Thoracic aorta (tissue), 2 donors: ENCODE measurements around the gene STIM2. TPM values are rescaled to one million over a fixed set of nuclear protein-coding genes. Genes with fewer than 3 reads are reported as not detected.

Experiments used
- ATAC-seq: fragments of 150-250 bp; one replicate; pipeline ENCODE4 v1.8.0; 2017; ENCODE audit warnings: low read depth; ENCODE audit not compliant: insufficient number of reproducible peaks, low FRiP score
- DNase-seq: peaks from one replicate; pipeline ENCODE4 v3.0.0-alpha.2; 2020; ENCODE audit warnings: low spot score
- H3K27ac ChIP-seq, 2 donors: fragments of 200-600 bp; sonication (generic); 1 replicate in 1 of 2; 2 replicates in 1 of 2; pipeline ENCODE4 v1.5.1; 2016; ENCODE audit warnings: mild to moderate bottlenecking in 2 of 2, moderate library complexity in 2 of 2
- H3K27me3 ChIP-seq: fragments of 200-600 bp; sonication (generic); replicated peaks from 2 replicates; pipeline ENCODE4 v1.6.0; 2016; ENCODE audit warnings: mild to moderate bottlenecking; ENCODE audit not compliant: insufficient read depth
- H3K36me3 ChIP-seq: fragments of 200-600 bp; sonication (generic); one replicate; pipeline ENCODE4 v1.5.1; 2016
- H3K4me1 ChIP-seq, 2 donors: fragments of 200-600 bp; sonication (generic); 1 replicate in 1 of 2; 2 replicates in 1 of 2; pipeline versions ENCODE4 v1.5.1 to v1.6.0; 2016; ENCODE audit warnings: low read depth in 2 of 2, mild to moderate bottlenecking in 1 of 2; ENCODE audit not compliant: control insufficient read depth in 1 of 2
- H3K4me3 ChIP-seq: fragments of 200-600 bp; sonication (generic); 2 replicates; pipeline ENCODE4 v1.5.1; 2016; ENCODE audit warnings: mild to moderate bottlenecking
- H3K9me3 ChIP-seq: fragments of 200-600 bp; sonication (generic); 2 replicates; pipeline ENCODE4 v1.5.1; 2016
- CTCF ChIP-seq: fragments of 200-600 bp; sonication (generic); IDR thresholded peaks from one replicate; pipeline ENCODE4 v1.5.1; 2019; ENCODE audit warnings: antibody characterized with exemption
- total RNA-seq, 2 donors: library from RNA; depleted of rRNA; stranded (reverse); fragments of >200 nt; gene quantifications; one replicate each; pipeline versions ENCODE4 v1.1.0 to v1.2.3, GENCODE V29; 2016

The STIM2 gene
- total RNA-seq, 2 donors from 2014 or later = 14.3 to 53.3 TPM

DNA sequence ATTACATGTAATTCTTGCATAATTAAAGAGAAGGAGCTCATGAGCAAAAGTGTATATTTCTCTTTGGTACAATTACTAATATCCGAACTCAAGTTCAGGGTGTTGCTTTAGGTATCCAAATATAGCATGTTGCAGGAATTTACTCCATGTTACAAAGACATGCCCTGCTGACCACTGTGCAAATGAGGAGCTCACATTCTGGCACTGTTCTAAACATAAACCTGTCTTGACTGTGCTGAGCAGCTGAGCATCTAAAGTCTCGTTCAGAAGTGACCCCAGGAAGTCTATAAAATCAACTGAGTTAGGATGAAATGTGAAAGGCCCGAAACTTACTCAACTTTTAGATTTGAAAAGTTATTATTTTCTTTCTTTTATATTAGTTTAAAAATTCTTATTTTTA is 124.3 kb downstream of the STIM2 start:
- Histone ChIP-seq H3K4me3 (no peak overlapping the region), H3K27me3 (no peaks in the 10 kb centered on the region), H3K27ac (no peak overlapping the region), H3K9me3 (no peaks in the 10 kb centered on the region), H3K36me3 (no peaks in the 10 kb centered on the region), H3K4me1 (no peaks in the 10 kb centered on the region)
- TF ChIP-seq CTCF = no peak
- no peak for DNase-seq
- no peak for ATAC-seq

DNA sequence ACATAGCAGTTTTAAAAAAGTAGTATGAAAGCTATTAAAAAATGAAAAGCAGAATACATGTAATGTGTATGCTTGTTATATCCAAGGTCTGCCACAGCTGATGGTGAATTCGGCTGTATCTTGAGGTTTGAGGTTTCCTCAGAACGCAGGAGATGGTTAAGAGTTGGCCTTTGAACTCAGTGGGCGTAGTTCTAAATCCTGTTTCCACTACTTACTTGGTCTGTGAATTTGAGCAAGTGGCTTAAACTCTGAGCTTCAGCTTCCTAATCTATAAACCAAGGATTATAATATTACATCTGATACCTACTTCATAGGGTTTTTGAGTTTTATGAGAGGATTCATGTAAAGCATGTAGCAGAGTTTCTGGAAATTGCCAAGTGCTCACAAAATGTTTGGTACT is 125.2 kb downstream of the STIM2 start:
- no peak overlapping the region for H3K4me3 ChIP-seq
- no peaks in the 10 kb centered on the region for H3K27me3 ChIP-seq
- TF ChIP-seq CTCF = no peak
- H3K36me3 ChIP-seq = no peaks in the 10 kb centered on the region
- no peaks in the 10 kb centered on the region for H3K4me1 ChIP-seq
- no peaks in the 10 kb centered on the region for H3K9me3 ChIP-seq
- ATAC-seq = no peak
- DNase-seq = no peak
- no peak overlapping the region for H3K27ac ChIP-seq

DNA sequence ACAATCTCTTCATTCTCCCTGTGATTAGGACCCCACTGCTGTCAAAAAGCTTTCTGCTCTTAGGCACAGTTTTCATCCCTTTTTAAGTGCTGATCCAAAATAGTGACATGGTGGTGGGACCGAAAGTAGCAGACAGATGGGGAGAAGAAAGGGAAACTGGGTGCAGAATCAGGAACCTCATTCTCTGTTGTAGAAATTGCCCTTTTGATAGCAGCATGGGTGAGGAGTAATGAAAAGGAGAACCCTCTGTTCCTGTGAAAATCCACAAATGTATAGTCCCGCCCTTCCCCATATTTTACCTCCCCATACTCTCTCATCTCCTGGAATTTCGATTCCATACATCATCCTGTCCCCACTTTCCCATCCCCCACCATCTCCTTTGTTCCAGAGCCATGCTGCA is 126.5 kb downstream of the STIM2 start:
- no peak for TF ChIP-seq CTCF
- Histone ChIP-seq H3K27me3 (no peaks in the 10 kb centered on the region), H3K4me3 (no peak overlapping the region), H3K27ac (no peak overlapping the region), H3K9me3 (no peaks in the 10 kb centered on the region), H3K36me3 (no peaks in the 10 kb centered on the region), H3K4me1 (no peaks in the 10 kb centered on the region)
- no peak for ATAC-seq
- DNase-seq = no peak

DNA sequence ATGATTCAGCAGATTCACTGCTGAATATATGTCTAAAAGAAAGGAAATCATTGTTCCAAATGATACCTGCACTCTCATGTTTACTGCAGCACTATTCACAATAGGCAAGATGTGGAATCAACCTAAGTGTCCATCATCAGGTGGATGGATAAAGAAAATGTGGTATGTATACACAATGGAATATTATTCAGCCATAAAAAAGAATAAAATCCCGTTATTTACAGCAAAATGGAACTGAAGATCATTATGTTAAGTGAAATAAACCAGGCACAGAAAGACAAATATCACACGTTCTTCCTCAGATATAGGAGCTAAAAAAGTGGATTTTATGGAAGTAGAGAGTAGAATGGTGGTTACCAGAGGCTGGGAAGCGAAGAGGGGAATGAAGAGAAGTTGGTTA is 130.4 kb downstream of the STIM2 start:
- TF ChIP-seq CTCF = no peak
- no peak overlapping the region for H3K27ac ChIP-seq
- no peaks in the 10 kb centered on the region for H3K27me3 ChIP-seq
- H3K4me1 ChIP-seq = peaks cover 4 to 26% of the 10 kb centered on the region in 2 donors
- no peak for DNase-seq
- no peak overlapping the region for H3K4me3 ChIP-seq
- no peak for ATAC-seq
- H3K36me3 ChIP-seq = no peaks in the 10 kb centered on the region
- H3K9me3 ChIP-seq = no peaks in the 10 kb centered on the region

DNA sequence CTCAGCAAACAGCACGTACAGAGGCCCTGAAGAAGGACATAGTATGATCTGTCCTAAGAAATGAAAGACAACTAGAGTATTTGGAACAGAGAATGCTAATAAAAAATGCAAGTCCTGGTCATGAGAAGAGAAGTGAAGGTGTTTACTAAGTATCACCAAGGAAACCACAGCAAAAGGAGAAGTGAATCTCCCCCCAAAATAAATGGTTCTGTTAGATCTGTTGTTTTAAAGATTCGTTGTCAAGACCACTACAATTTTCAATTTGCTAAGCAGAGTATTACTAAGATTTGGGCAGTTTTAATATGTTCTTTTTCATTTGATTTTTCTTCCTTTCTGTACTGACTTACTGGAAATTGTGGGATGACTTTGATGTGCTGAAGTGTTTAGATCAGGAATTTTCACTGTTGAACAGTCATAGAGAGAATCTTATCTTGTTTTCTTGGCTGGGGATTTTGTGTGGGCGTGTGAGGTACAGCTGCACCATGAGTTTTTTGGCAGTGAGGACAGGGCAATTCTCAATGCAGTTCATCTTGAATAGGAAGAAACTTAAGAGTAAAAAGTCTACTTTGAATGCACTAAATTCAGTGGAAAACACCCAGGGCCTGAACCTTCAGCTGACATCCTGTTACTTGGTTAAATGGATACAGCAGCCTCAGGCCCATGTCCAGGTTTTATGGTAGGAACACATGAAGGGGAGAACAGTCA is 132.2 kb downstream of the STIM2 start:
- Histone ChIP-seq H3K36me3 (no peaks in the 10 kb centered on the region), H3K9me3 (no peaks in the 10 kb centered on the region), H3K27ac (no peak overlapping the region), H3K27me3 (no peaks in the 10 kb centered on the region), H3K4me1 (peaks cover 4 to 26% of the 10 kb centered on the region in 2 donors), H3K4me3 (no peak overlapping the region)
- no peak for TF ChIP-seq CTCF
- DNase-seq = no peak
- ATAC-seq = no peak
